CD4-positive, CD25-positive, alpha-beta regulatory T cell (primary cell): ENCODE results near the gene NAPG. TPM values are rescaled to one million over a fixed set of nuclear protein-coding genes. Genes with fewer than 3 reads are reported as not detected.
A peak's percentile ranks its signal among the peaks of the same experiment; 100 is the strongest.

Experiments
- ATAC-seq, 2 donors: fragments of 150-1000 bp; cut with Tn5 transposase; one replicate each; pipeline ENCODE4 v1.10.0; 2021; ENCODE audit warnings: low read depth in 2 of 2, moderate number of reproducible peaks in 2 of 2, moderate library complexity in 1 of 2
- DNase-seq, 3 donors: peaks; one replicate each; pipeline versions ENCODE4 v3.0.0 to v3.0.0-alpha.2; 2012 to 2022; ENCODE audit warnings: mixed read lengths in 1 of 3
- H3K27ac ChIP-seq: one replicate; pipeline ENCODE4 v1.7.0; 2013; ENCODE audit warnings: mild to moderate bottlenecking, low read length; ENCODE audit not compliant: insufficient read depth, poor library complexity, severe bottlenecking
- H3K27me3 ChIP-seq: one replicate; pipeline ENCODE4 v1.7.0; 2013; ENCODE audit warnings: low read length; ENCODE audit not compliant: control insufficient read depth, insufficient read depth
- H3K36me3 ChIP-seq: one replicate; pipeline ENCODE4 v1.7.0; 2013; ENCODE audit warnings: mild to moderate bottlenecking, low read length, moderate library complexity; ENCODE audit not compliant: control insufficient read depth, insufficient read depth
- H3K4me1 ChIP-seq: 2 replicates; pipeline ENCODE4 v1.7.0; 2013; ENCODE audit warnings: mild to moderate bottlenecking, low read length; ENCODE audit not compliant: insufficient read depth, control insufficient read depth, poor library complexity, severe bottlenecking
- H3K4me3 ChIP-seq: one replicate; pipeline ENCODE4 v1.7.0; 2013; ENCODE audit warnings: low read depth, mild to moderate bottlenecking, low read length, moderate library complexity
- H3K9me3 ChIP-seq, 2 experiments: 1 replicate in 1 of 2; 2 replicates in 1 of 2; pipeline ENCODE4 v1.7.0; 2013; ENCODE audit warnings: low read length in 2 of 2, mild to moderate bottlenecking in 1 of 2, moderate library complexity in 1 of 2; ENCODE audit not compliant: control insufficient read depth in 2 of 2
- H3K27ac Mint-ChIP-seq, 3 donors: one replicate each; pipeline ENCODE4 v1.8.0; 2020 to 2022; ENCODE audit warnings: mild to moderate bottlenecking in 3 of 3, mixed read lengths in 3 of 3, moderate library complexity in 2 of 3
- H3K27me3 Mint-ChIP-seq: one replicate; pipeline ENCODE4 v1.8.0; 2022; ENCODE audit warnings: mild to moderate bottlenecking, mixed read lengths
- H3K36me3 Mint-ChIP-seq: one replicate; pipeline ENCODE4 v1.8.0; 2020; ENCODE audit warnings: mixed read lengths
- H3K4me1 Mint-ChIP-seq, 4 donors: one replicate each; pipeline ENCODE4 v1.8.0; 2020 to 2022; ENCODE audit warnings: mixed read lengths in 4 of 4, mild to moderate bottlenecking in 1 of 4
- H3K4me3 Mint-ChIP-seq, 4 donors: one replicate each; pipeline ENCODE4 v1.8.0; 2020 to 2022; ENCODE audit warnings: mild to moderate bottlenecking in 4 of 4, mixed read lengths in 4 of 4, moderate library complexity in 3 of 4
- H3K9me3 Mint-ChIP-seq, 7 donors: one replicate each; pipeline ENCODE4 v1.8.0; 2020 to 2022; ENCODE audit warnings: mixed read lengths in 7 of 7, mild to moderate bottlenecking in 3 of 7, moderate library complexity in 2 of 7
- polyA plus RNA-seq, 4 donors: library from polyadenylated mRNA; unstranded; fragments of 300-500 nt; fragmentation: Illumina TruSeq; gene quantifications; one replicate each; pipeline ENCODE4 v1.2.3, GENCODE V29; 2021
- total RNA-seq: library from RNA; stranded (reverse); gene quantifications from one replicate; pipeline ENCODE4 v1.2.3, GENCODE V29; 2022

The NAPG gene
- total and polyA plus RNA-seq, 5 donors from 2014 or later = 11.5 to 36.9 (median 14.6) TPM

GRCh38 chr18:10485475-10485874 is 40.4 kb upstream of the NAPG start:
- Histone ChIP-seq H3K4me1 (no peaks in the 10 kb centered on the region), H3K36me3 (no peaks in the 10 kb centered on the region), H3K27ac (no peak overlapping the region), H3K4me3 (no peak overlapping the region), H3K27me3 (no peaks in the 10 kb centered on the region), H3K9me3 (no peaks in the 10 kb centered on the region)
- Mint-ChIP-seq H3K4me1 (peaks cover 0 to 2% (median under 1%) of the 10 kb centered on the region in 4 donors), H3K27me3 (no peaks in the 10 kb centered on the region), H3K4me3 (no peak overlapping the region), H3K27ac (no peak overlapping the region), H3K9me3 (no peaks in the 10 kb centered on the region), H3K36me3 (no peaks in the 10 kb centered on the region)
- DNase-seq = no peak
- no peak for ATAC-seq

- H3K27ac Mint-ChIP-seq = no peak overlapping the region
- H3K36me3 Mint-ChIP-seq = no peaks in the 10 kb centered on the region
- H3K4me1 ChIP-seq = no peaks in the 10 kb centered on the region
Observed at GRCh38 chr18:10486362-10486761, 39.5 kb upstream of the NAPG start.

GRCh38 chr18:10487154-10487553 is 38.7 kb upstream of the NAPG start:
- Histone ChIP-seq H3K27me3 (no peaks in the 10 kb centered on the region), H3K9me3 (no peaks in the 10 kb centered on the region), H3K4me3 (no peak overlapping the region), H3K27ac (no peak overlapping the region), H3K36me3 (no peaks in the 10 kb centered on the region), H3K4me1 (no peaks in the 10 kb centered on the region)
- ATAC-seq (no peak), DNase-seq (no peak)
- no peak overlapping the region for H3K27ac Mint-ChIP-seq
- H3K27me3 Mint-ChIP-seq = no peaks in the 10 kb centered on the region
- H3K4me1 Mint-ChIP-seq = peaks cover 0 to 8% (median 4%) of the 10 kb centered on the region in 4 donors
- no peaks in the 10 kb centered on the region for H3K36me3 Mint-ChIP-seq
- no peak overlapping the region for H3K4me3 Mint-ChIP-seq
- no peaks in the 10 kb centered on the region for H3K9me3 Mint-ChIP-seq

More at GRCh38 chr18:10486362-10486761, 39.5 kb upstream of the NAPG start:
- DNase-seq (no peak), ATAC-seq (no peak)
- no peaks in the 10 kb centered on the region for H3K27me3 ChIP-seq
- Mint-ChIP-seq H3K4me1 (peaks cover 0 to 8% (median 4%) of the 10 kb centered on the region in 4 donors), H3K9me3 (no peaks in the 10 kb centered on the region), H3K4me3 (no peak overlapping the region), H3K27me3 (no peaks in the 10 kb centered on the region)
- H3K36me3 ChIP-seq = no peaks in the 10 kb centered on the region
- H3K27ac ChIP-seq = no peak overlapping the region
- H3K4me3 ChIP-seq = no peak overlapping the region
- H3K9me3 ChIP-seq = no peaks in the 10 kb centered on the region

GRCh38 chr18:10488017-10488416 is 37.8 kb upstream of the NAPG start:
- no peaks in the 10 kb centered on the region for H3K9me3 ChIP-seq
- Mint-ChIP-seq H3K27me3 (no peaks in the 10 kb centered on the region), H3K36me3 (no peaks in the 10 kb centered on the region), H3K4me3 (no peak overlapping the region), H3K27ac (no peak overlapping the region), H3K9me3 (no peaks in the 10 kb centered on the region), H3K4me1 (peaks cover 0 to 8% (median 4%) of the 10 kb centered on the region in 4 donors)
- no peak overlapping the region for H3K4me3 ChIP-seq
- H3K36me3 ChIP-seq = no peaks in the 10 kb centered on the region
- H3K4me1 ChIP-seq = no peaks in the 10 kb centered on the region
- ATAC-seq (no peak), DNase-seq (no peak)
- no peaks in the 10 kb centered on the region for H3K27me3 ChIP-seq
- no peak overlapping the region for H3K27ac ChIP-seq

- Mint-ChIP-seq H3K36me3 (no peaks in the 10 kb centered on the region), H3K9me3 (no peaks in the 10 kb centered on the region), H3K4me3 (no peak overlapping the region), H3K4me1 (peaks cover 0 to 8% (median 4%) of the 10 kb centered on the region in 4 donors), H3K27me3 (peaks cover 5% of the 10 kb centered on the region), H3K27ac (peak overlapping the region in 1 of 3 donors; percentile 26)
- H3K4me1 ChIP-seq = no peaks in the 10 kb centered on the region
- peak; percentile 86 to 91 for ATAC-seq
- H3K4me3 ChIP-seq = no peak overlapping the region
- peaks cover 2% of the 10 kb centered on the region for H3K27me3 ChIP-seq
- no peaks in the 10 kb centered on the region for H3K9me3 ChIP-seq
- peak; percentile 11 to 81 (median 40) for DNase-seq
- no peaks in the 10 kb centered on the region for H3K36me3 ChIP-seq
- no peak overlapping the region for H3K27ac ChIP-seq
Observed at GRCh38 chr18:10490401-10491165, 35.2 kb upstream of the NAPG start.

- ATAC-seq = no peak
- Mint-ChIP-seq H3K27me3 (peaks cover 14% of the 10 kb centered on the region), H3K4me3 (no peak overlapping the region)
Observed at GRCh38 chr18:10495936-10496335, 29.9 kb upstream of the NAPG start.

GRCh38 chr18:10497206-10497749 is 28.5 kb upstream of the NAPG start:
- Mint-ChIP-seq H3K27ac (no peak overlapping the region), H3K9me3 (no peaks in the 10 kb centered on the region), H3K4me1 (peaks cover 0 to 2% (median under 1%) of the 10 kb centered on the region in 4 donors), H3K27me3 (peaks cover 17% of the 10 kb centered on the region), H3K36me3 (no peaks in the 10 kb centered on the region), H3K4me3 (no peak overlapping the region)
- peaks cover 2% of the 10 kb centered on the region for H3K27me3 ChIP-seq
- H3K9me3 ChIP-seq = no peaks in the 10 kb centered on the region
- ATAC-seq (no peak), DNase-seq (no peak)
- H3K27ac ChIP-seq = no peak overlapping the region
- H3K36me3 ChIP-seq = no peaks in the 10 kb centered on the region
- H3K4me3 ChIP-seq = no peak overlapping the region
- no peaks in the 10 kb centered on the region for H3K4me1 ChIP-seq

More at GRCh38 chr18:10495936-10496335, 29.9 kb upstream of the NAPG start:
- Histone ChIP-seq H3K27me3 (peaks cover 2% of the 10 kb centered on the region), H3K36me3 (no peaks in the 10 kb centered on the region), H3K4me1 (no peaks in the 10 kb centered on the region), H3K9me3 (no peaks in the 10 kb centered on the region), H3K27ac (no peak overlapping the region), H3K4me3 (no peak overlapping the region)
- H3K4me1 Mint-ChIP-seq = peaks cover 0 to 3% (median 2%) of the 10 kb centered on the region in 4 donors
- H3K36me3 Mint-ChIP-seq = no peaks in the 10 kb centered on the region
- H3K27ac Mint-ChIP-seq = no peak overlapping the region
- no peaks in the 10 kb centered on the region for H3K9me3 Mint-ChIP-seq
- no peak for DNase-seq

- Histone ChIP-seq H3K27me3 (peaks cover 2% of the 10 kb centered on the region), H3K4me1 (no peaks in the 10 kb centered on the region), H3K9me3 (no peaks in the 10 kb centered on the region), H3K4me3 (no peak overlapping the region), H3K36me3 (no peaks in the 10 kb centered on the region), H3K27ac (no peak overlapping the region)
- Mint-ChIP-seq H3K27ac (no peak overlapping the region), H3K36me3 (no peaks in the 10 kb centered on the region), H3K9me3 (no peaks in the 10 kb centered on the region), H3K4me3 (peak overlapping the region in 1 of 4 donors; percentile 5), H3K4me1 (peaks cover 0 to 2% (median under 1%) of the 10 kb centered on the region in 4 donors), H3K27me3 (peaks cover 18% of the 10 kb centered on the region)
- DNase-seq = no peak
- no peak for ATAC-seq
Observed at GRCh38 chr18:10499230-10499629, 26.6 kb upstream of the NAPG start.
